Loucy (cell line): ENCODE results near the gene KRT6C.

Source experiments
- H2AFZ ChIP-seq: fragments of 200-600 bp; sonication (generic); 2 replicates; pipeline ENCODE4 v1.6.0; 2016; ENCODE audit warnings: antibody characterized with exemption, mild to moderate bottlenecking, low read length, moderate library complexity
- H3F3A ChIP-seq: fragments of 200-600 bp; 2 replicates; pipeline ENCODE4 v1.6.0; 2016; ENCODE audit warnings: antibody characterized with exemption, low read depth, mild to moderate bottlenecking
- H3K27me3 ChIP-seq: fragments of 200-600 bp; sonication (generic); 2 replicates; pipeline ENCODE4 v1.6.1; 2014; ENCODE audit warnings: low read length, mild to moderate bottlenecking; ENCODE audit not compliant: insufficient read depth, poor library complexity, severe bottlenecking
- H3K36me3 ChIP-seq: fragments of 200-600 bp; sonication (generic); 2 replicates; pipeline ENCODE4 v1.6.1; 2016; ENCODE audit warnings: low read length; ENCODE audit not compliant: insufficient read depth
- H3K4me1 ChIP-seq: fragments of 200-600 bp; sonication (generic); 2 replicates; pipeline ENCODE4 v1.5.1; 2014; ENCODE audit warnings: low read length, mild to moderate bottlenecking; ENCODE audit not compliant: insufficient read depth, poor library complexity, severe bottlenecking
- H3K4me2 ChIP-seq: fragments of 200-600 bp; sonication (generic); 2 replicates; pipeline ENCODE4 v1.6.0; 2014; ENCODE audit warnings: antibody characterized with exemption, low read length, low read depth, mild to moderate bottlenecking; ENCODE audit not compliant: poor library complexity, severe bottlenecking
- H3K4me3 ChIP-seq: fragments of 200-600 bp; sonication (generic); 2 replicates; pipeline ENCODE4 v1.5.1; 2014; ENCODE audit warnings: low read length, mild to moderate bottlenecking, mixed read lengths; ENCODE audit not compliant: poor library complexity, severe bottlenecking
- H3K79me2 ChIP-seq: fragments of 200-600 bp; sonication (generic); 2 replicates; pipeline ENCODE4 v1.6.1; 2014; ENCODE audit warnings: low read length; ENCODE audit not compliant: insufficient read depth
- H3K9ac ChIP-seq: fragments of 200-600 bp; sonication (generic); 2 replicates; pipeline ENCODE4 v1.6.0; 2014; ENCODE audit warnings: mild to moderate bottlenecking, low read depth, low read length, moderate library complexity; ENCODE audit not compliant: poor library complexity, severe bottlenecking
- H3K9me2 ChIP-seq: fragments of 200-600 bp; sonication (generic); replicated peaks from 2 replicates; pipeline ENCODE4 v1.6.1; 2016; ENCODE audit warnings: low read depth, low read length, mixed read lengths
- H3K9me3 ChIP-seq: fragments of 200-600 bp; sonication (generic); 2 replicates; pipeline ENCODE4 v1.6.1; 2014; ENCODE audit warnings: mild to moderate bottlenecking, antibody characterized with exemption, low read length, low read depth; ENCODE audit not compliant: insufficient read depth
- H4K20me1 ChIP-seq: fragments of 200-600 bp; sonication (generic); 2 replicates; pipeline ENCODE4 v1.6.0; 2014; ENCODE audit warnings: antibody characterized with exemption, low read length, mild to moderate bottlenecking; ENCODE audit not compliant: insufficient read depth, poor library complexity, severe bottlenecking
- EZH2phosphoT487 ChIP-seq: fragments of 200-600 bp; IDR thresholded peaks from 2 replicates; pipeline ENCODE4 v1.6.1; 2018; ENCODE audit warnings: antibody characterized with exemption, mild to moderate bottlenecking, moderate library complexity, borderline replicate concordance
- TF ChIP-seq, protein P1 (sequence below): fragments of 200-600 bp; sonication (generic); conservative IDR thresholded peaks from 2 replicates; pipeline ENCODE4 v1.5.1; 2014; ENCODE audit warnings: mild to moderate bottlenecking, antibody characterized with exemption, low read length

The KRT6C gene

GRCh38 chr12:52474212-52474611 lies 607 bp upstream of the KRT6C start:
- H3K9me2 ChIP-seq: no peaks in the 10 kb centered on the region
- no peaks in the 10 kb centered on the region for H3K27me3 ChIP-seq
- no peak overlapping the region for H3K9ac ChIP-seq

GRCh38 chr12:52469853-52470252 lies 3.8 kb downstream of the KRT6C start:
- Histone ChIP-seq H4K20me1 (no peaks in the 10 kb centered on the region), H3K79me2 (no peaks in the 10 kb centered on the region), H2AFZ (no peak overlapping the region), H3K4me3 (no peak overlapping the region), H3K9ac (no peak overlapping the region), H3K4me2 (no peak overlapping the region), H3F3A (no peaks in the 10 kb centered on the region), H3K9me2 (no peaks in the 10 kb centered on the region), H3K4me1 (no peaks in the 10 kb centered on the region), H3K27me3 (no peaks in the 10 kb centered on the region), H3K36me3 (no peaks in the 10 kb centered on the region), H3K9me3 (no peaks in the 10 kb centered on the region)
- TF ChIP-seq, protein P1, sequence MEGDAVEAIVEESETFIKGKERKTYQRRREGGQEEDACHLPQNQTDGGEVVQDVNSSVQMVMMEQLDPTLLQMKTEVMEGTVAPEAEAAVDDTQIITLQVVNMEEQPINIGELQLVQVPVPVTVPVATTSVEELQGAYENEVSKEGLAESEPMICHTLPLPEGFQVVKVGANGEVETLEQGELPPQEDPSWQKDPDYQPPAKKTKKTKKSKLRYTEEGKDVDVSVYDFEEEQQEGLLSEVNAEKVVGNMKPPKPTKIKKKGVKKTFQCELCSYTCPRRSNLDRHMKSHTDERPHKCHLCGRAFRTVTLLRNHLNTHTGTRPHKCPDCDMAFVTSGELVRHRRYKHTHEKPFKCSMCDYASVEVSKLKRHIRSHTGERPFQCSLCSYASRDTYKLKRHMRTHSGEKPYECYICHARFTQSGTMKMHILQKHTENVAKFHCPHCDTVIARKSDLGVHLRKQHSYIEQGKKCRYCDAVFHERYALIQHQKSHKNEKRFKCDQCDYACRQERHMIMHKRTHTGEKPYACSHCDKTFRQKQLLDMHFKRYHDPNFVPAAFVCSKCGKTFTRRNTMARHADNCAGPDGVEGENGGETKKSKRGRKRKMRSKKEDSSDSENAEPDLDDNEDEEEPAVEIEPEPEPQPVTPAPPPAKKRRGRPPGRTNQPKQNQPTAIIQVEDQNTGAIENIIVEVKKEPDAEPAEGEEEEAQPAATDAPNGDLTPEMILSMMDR: no peak
- no peak for TF ChIP-seq EZH2phosphoT487

More at GRCh38 chr12:52474212-52474611, 607 bp upstream of the KRT6C start:
- no peak for TF ChIP-seq EZH2phosphoT487
- TF ChIP-seq, protein P1: no peak
- no peaks in the 10 kb centered on the region for H4K20me1 ChIP-seq
- no peak overlapping the region for H2AFZ ChIP-seq
- H3K79me2 ChIP-seq: no peaks in the 10 kb centered on the region
- no peak overlapping the region for H3K4me2 ChIP-seq
- no peaks in the 10 kb centered on the region for H3K9me3 ChIP-seq
- no peaks in the 10 kb centered on the region for H3F3A ChIP-seq
- no peaks in the 10 kb centered on the region for H3K36me3 ChIP-seq
- no peaks in the 10 kb centered on the region for H3K4me1 ChIP-seq
- H3K4me3 ChIP-seq: no peak overlapping the region

GRCh38 chr12:52464897-52465296 lies 8.7 kb downstream of the KRT6C start:
- Histone ChIP-seq H3K4me2 (no peak overlapping the region), H3K4me1 (no peaks in the 10 kb centered on the region), H3K4me3 (no peak overlapping the region), H3K27me3 (no peaks in the 10 kb centered on the region), H3K9me2 (no peaks in the 10 kb centered on the region), H3K9me3 (no peaks in the 10 kb centered on the region), H2AFZ (no peak overlapping the region), H4K20me1 (no peaks in the 10 kb centered on the region), H3F3A (no peaks in the 10 kb centered on the region), H3K36me3 (no peaks in the 10 kb centered on the region), H3K9ac (no peak overlapping the region), H3K79me2 (no peaks in the 10 kb centered on the region)
- TF ChIP-seq EZH2phosphoT487: no peak
- TF ChIP-seq, protein P1: no peak
